ENCODE results near the gene PCBP3. TPM values are rescaled to one million over a fixed set of nuclear protein-coding genes. Genes with fewer than 3 reads are reported as not detected.
"Not testable (repeated sequence)": the region's sequence is repeated elsewhere in the genome, so short reads cannot be mapped to it uniquely, and the experiment has no call there.

Gene PCBP3
- total RNA-seq, 2 experiments from 2014 or later, result 3.4 to 3.9 TPM

DNA sequence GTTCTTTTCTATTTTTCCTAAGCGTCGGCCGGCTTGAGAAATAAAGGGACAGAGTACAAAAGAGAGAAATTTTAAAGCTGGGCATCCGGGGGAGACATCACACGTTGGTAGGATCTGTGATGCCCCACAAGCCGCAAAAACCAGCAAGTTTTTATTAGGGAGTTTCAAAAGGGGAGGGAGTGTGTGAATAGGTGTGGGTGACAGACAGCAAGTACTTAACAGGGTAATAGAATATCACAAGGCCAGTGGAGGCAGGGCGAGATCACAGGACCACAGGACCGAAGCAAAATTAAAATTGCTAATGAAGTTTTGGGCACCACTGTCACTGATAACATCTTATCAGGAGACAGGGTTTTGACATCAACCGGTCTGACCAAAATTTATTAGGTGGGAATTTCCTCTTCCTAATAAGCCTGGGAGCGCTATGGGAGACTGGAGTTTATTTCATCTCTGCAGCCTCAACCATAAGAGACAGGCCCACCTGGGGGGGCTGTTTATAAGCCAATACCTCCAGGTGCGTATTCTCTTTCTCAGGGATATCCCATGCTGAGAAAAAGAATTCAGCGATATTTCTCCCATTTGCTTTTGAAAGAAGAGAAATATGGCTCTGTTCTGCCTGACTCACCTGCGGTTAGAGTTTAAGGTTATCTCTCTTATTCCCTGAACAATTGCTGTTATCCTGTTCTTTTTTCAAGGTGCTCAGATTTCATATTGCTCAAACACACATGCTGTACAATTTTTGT, 332.3 kb downstream of the PCBP3 start:
- H3K4me1 Mint-ChIP-seq, result peaks cover 16% of the 10 kb centered on the region
- CTCF ChIA-PET; H3K4me3 Mint-ChIP-seq; H3K27ac Mint-ChIP-seq; H3K36me3 Mint-ChIP-seq (ENCODE audit: low read depth); H3K9me3 Mint-ChIP-seq; DNase-seq; POLR2A ChIA-PET: not testable (repeated sequence)
- peaks cover 29% of the 10 kb centered on the region for H3K27me3 Mint-ChIP-seq

DNA sequence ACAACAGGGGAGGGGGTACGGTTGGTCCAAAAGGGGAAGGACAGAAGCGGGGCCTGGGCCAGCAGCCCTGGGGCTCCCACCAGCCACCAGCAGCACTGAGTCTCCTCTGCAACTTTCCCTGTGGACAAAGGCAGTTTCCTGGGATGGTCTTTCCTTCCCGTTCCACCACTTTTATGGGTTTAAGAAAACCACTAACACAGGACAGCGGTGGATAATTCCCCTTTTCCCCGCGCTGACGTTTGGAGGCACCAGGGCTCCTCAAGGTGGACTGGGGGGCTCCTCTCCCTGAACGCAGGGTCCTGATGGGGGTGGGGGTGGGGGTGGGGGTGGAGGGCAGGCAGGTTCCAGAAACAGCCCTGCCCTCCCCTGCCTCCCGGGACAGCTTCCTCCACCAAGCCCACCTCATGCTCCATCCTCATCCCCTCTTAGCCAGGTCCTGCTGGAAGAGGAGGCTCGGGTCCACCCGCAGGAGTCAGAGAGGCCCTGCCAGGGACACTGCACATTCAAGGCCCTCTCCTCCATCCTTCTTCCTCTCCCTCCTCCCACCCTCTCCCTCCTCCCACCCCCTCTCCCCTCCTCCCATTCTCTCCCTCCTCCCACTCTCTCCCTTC, 333.3 kb downstream of the PCBP3 start:
- POLR2A ChIA-PET, result no interaction called here

GRCh38 chr21:45977396-45977795, 333.9 kb downstream of the PCBP3 start:
- peaks cover 16% of the 10 kb centered on the region for H3K4me1 Mint-ChIP-seq
- H3K27me3 Mint-ChIP-seq, result peaks cover 29% of the 10 kb centered on the region
- POLR2A ChIA-PET, result no interaction called here
- H3K9me3 Mint-ChIP-seq, result no peaks in the 10 kb centered on the region
- CTCF ChIA-PET, result no interaction called here
- DNase-seq, result no peak
- no peak overlapping the region for H3K27ac Mint-ChIP-seq
- H3K4me3 Mint-ChIP-seq, result no peak overlapping the region
- H3K36me3 Mint-ChIP-seq (ENCODE audit: low read depth), result no peaks in the 10 kb centered on the region

More for the DNA sequence above, 333.3 kb downstream of the PCBP3 start:
- H3K4me1 Mint-ChIP-seq, result peaks cover 16% of the 10 kb centered on the region
- no peaks in the 10 kb centered on the region for H3K36me3 Mint-ChIP-seq (ENCODE audit: low read depth)
- CTCF ChIA-PET, result no interaction called here
- no peak overlapping the region for H3K27ac Mint-ChIP-seq
- H3K27me3 Mint-ChIP-seq, result peaks cover 29% of the 10 kb centered on the region
- H3K4me3 Mint-ChIP-seq, result no peak overlapping the region
- H3K9me3 Mint-ChIP-seq, result no peaks in the 10 kb centered on the region
- DNase-seq, result no peak

DNA sequence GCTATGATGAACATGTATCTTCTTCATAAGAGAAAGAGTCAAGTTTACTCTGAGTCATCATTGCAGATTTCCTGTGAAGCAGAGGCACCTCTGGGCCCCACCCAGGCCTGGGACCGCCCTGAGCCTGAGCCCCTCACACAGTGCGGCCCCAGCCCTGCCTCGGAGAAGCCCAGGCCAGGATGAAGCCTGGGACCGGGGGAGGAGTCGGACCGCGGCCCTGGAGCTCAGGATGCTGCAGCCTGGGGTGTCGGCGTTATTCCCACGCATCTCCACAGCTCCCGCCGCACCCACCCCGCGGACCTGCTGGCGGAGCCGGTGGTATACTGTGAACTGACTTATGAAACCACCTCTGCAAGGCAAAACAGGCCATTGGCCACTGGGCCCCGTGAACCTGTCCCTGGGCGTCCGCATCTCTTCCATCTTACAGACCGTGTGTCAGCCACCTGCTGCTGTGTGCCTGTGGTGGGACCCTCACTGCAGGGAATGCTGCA, 335.7 kb downstream of the PCBP3 start:
- H3K9me3 Mint-ChIP-seq, result no peaks in the 10 kb centered on the region
- peaks cover 23% of the 10 kb centered on the region for H3K27me3 Mint-ChIP-seq
- DNase-seq, result no peak
- POLR2A ChIA-PET, result no interaction called here
- H3K4me3 Mint-ChIP-seq, result no peak overlapping the region
- no peaks in the 10 kb centered on the region for H3K36me3 Mint-ChIP-seq (ENCODE audit: low read depth)
- CTCF ChIA-PET, result interaction anchor here (0.8 to 1.4 kb wide), 2 partner anchors 9 to 163 kb away, joined by 3 to 4 read pairs; no protein-coding TSS in a partner anchor
- H3K27ac Mint-ChIP-seq, result no peak overlapping the region
- peaks cover 10% of the 10 kb centered on the region for H3K4me1 Mint-ChIP-seq

GRCh38 chr21:45979651-45980050, 336.1 kb downstream of the PCBP3 start:
- H3K4me1 Mint-ChIP-seq, result peaks cover 10% of the 10 kb centered on the region
- H3K27me3 Mint-ChIP-seq, result peaks cover 18% of the 10 kb centered on the region
- no peak overlapping the region for H3K4me3 Mint-ChIP-seq
- ChIA-PET CTCF (interaction anchor here (1.4 kb wide), 1 partner anchor 10 kb away, joined by 4 read pairs; no protein-coding TSS in a partner anchor), POLR2A (interaction anchor here (0.7 kb wide), 1 partner anchor 93 kb away, joined by 3 read pairs; no protein-coding TSS in a partner anchor)
- H3K36me3 Mint-ChIP-seq (ENCODE audit: low read depth), result no peaks in the 10 kb centered on the region
- H3K27ac Mint-ChIP-seq, result no peak overlapping the region
- no peak for DNase-seq
- H3K9me3 Mint-ChIP-seq, result no peaks in the 10 kb centered on the region

- H3K4me3 Mint-ChIP-seq, result no peak overlapping the region
- H3K27ac Mint-ChIP-seq, result no peak overlapping the region
- POLR2A ChIA-PET, result interaction anchor here (0.7 kb wide), 1 partner anchor 94 kb away, joined by 3 read pairs; no protein-coding TSS in a partner anchor
- H3K4me1 Mint-ChIP-seq, result peaks cover 10% of the 10 kb centered on the region
- CTCF ChIA-PET, result no interaction called here
- H3K9me3 Mint-ChIP-seq, result no peaks in the 10 kb centered on the region
- peaks cover 15% of the 10 kb centered on the region for H3K27me3 Mint-ChIP-seq
- H3K36me3 Mint-ChIP-seq (ENCODE audit: low read depth), result no peaks in the 10 kb centered on the region
- no peak for DNase-seq
These were observed 336.7 kb downstream of the PCBP3 start for GRCh38 chr21:45980271-45980670.

DNA sequence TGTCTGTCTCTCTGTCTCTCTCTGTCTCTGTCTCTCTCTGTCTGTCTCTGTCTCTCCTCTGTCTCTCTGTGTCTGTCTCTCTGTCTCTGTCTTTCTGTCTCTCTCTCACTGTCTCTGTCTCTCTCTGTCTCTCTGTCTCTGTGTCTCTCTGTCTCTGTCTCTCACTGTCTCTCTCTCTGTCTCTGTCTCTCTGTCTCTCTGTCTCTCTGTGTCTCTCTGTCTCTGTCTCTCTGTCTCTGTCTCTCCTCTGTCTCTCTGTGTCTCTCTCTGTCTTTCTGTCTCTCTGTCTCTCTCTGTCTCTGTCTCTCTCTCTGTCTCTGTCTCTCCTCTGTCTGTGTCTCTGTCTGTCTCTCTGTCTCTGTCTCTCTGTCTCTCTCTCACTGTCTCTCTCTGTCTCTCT, 337.2 kb downstream of the PCBP3 start:
- Mint-ChIP-seq H3K27me3 (peaks cover 10% of the 10 kb centered on the region), H3K9me3 (no peaks in the 10 kb centered on the region)

GRCh38 chr21:45981151-45982091, 337.9 kb downstream of the PCBP3 start, which contains the start of gene COL6A1:
TSS of gene COL6A1 (plus strand) at chr21:45981770. CDS start at chr21:45981851, 81 bp downstream.
- ChIA-PET POLR2A (no interaction called here), CTCF (no interaction called here)
- H3K27ac Mint-ChIP-seq, result no peak within 1 kb of the TSS
- peaks cover 4% of the 10 kb centered on the region for H3K27me3 Mint-ChIP-seq
- H3K9me3 Mint-ChIP-seq, result no peaks in the 10 kb centered on the region
- peak; percentile 48 for DNase-seq
- H3K4me3 Mint-ChIP-seq, result no peak within 1 kb of the TSS
- peaks cover 6% of the 10 kb centered on the region for H3K4me1 Mint-ChIP-seq
- H3K36me3 Mint-ChIP-seq (ENCODE audit: low read depth), result no peaks in the 10 kb centered on the region

More for the DNA sequence above, 337.2 kb downstream of the PCBP3 start:
- ChIA-PET CTCF (no interaction called here), POLR2A (no interaction called here)
- Mint-ChIP-seq H3K36me3 (ENCODE audit: low read depth) (no peaks in the 10 kb centered on the region), H3K27ac (no peak overlapping the region), H3K4me3 (no peak overlapping the region), H3K4me1 (peaks cover 8% of the 10 kb centered on the region)
- DNase-seq, result no peak

DNA sequence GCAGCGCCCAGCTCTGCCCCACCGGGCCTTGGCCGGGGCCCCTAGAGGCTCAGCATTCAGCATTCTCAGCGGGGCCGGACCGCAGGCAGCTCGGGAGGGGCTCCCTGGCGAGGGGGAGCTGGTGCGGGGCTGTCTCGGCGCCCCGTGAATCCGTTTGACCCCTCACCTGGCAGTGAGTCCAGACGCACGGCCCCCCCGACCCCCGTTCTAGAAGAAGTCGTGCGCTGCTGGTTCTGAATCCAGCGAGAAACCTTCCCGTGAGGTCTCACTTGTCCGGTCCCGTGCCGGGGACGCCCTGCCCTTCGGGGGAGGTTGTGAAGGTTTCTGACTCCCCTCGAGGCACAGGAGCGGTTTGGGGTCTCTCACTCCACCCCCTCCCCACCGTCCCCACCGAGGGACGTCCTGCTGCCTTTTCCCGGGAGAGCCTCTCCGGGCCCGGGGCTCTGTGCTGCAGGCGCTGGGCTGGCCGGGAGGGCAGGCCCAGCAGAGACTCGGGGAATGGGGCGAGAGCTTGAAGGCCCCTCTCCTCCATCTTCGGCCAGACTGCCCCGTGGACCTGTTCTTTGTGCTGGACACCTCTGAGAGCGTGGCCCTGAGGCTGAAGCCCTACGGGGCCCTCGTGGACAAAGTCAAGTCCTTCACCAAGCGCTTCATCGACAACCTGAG, 338.7 kb downstream of the PCBP3 start:
- Mint-ChIP-seq H3K27me3 (peaks cover 4% of the 10 kb centered on the region), H3K36me3 (ENCODE audit: low read depth) (no peaks in the 10 kb centered on the region), H3K4me3 (no peak overlapping the region), H3K9me3 (no peaks in the 10 kb centered on the region), H3K27ac (no peak overlapping the region), H3K4me1 (peaks cover 6% of the 10 kb centered on the region)
- ChIA-PET POLR2A (no interaction called here), CTCF (no interaction called here)
- DNase-seq, result no peak

- POLR2A ChIA-PET, result no interaction called here
- Mint-ChIP-seq H3K4me1 (peaks cover 6% of the 10 kb centered on the region), H3K27ac (no peak overlapping the region), H3K4me3 (no peak overlapping the region), H3K27me3 (peaks cover 4% of the 10 kb centered on the region), H3K36me3 (ENCODE audit: low read depth) (no peaks in the 10 kb centered on the region), H3K9me3 (no peaks in the 10 kb centered on the region)
- CTCF ChIA-PET, result no interaction called here
- DNase-seq, result no peak
These were observed 339.5 kb downstream of the PCBP3 start for GRCh38 chr21:45982758-45983648.

DNA sequence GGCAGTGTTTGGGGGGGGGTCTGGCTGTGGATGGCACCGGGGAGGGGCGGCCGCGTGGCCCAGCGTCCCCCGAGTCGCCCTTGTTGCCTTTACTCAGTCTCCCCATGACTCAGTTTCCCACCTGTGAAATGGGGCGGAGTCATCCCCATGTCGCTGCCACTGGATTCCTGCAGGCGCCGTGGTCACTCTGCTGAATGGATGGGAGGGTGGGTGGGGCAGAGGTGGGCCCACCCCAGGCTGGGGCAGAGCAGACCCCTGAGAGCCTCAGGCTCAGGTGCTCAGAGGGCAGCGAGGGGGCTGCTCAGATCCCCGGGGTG, 340.1 kb downstream of the PCBP3 start:
- no peak overlapping the region for H3K4me3 Mint-ChIP-seq
- H3K27me3 Mint-ChIP-seq, result peaks cover 2% of the 10 kb centered on the region
- no peak for DNase-seq
- no peak overlapping the region for H3K27ac Mint-ChIP-seq
- no peaks in the 10 kb centered on the region for H3K9me3 Mint-ChIP-seq
- no peaks in the 10 kb centered on the region for H3K36me3 Mint-ChIP-seq (ENCODE audit: low read depth)
- H3K4me1 Mint-ChIP-seq, result peaks cover 3% of the 10 kb centered on the region
- CTCF ChIA-PET, result no interaction called here
- POLR2A ChIA-PET, result no interaction called here

- ChIA-PET CTCF (no interaction called here), POLR2A (no interaction called here)
- H3K4me3 Mint-ChIP-seq, result no peak overlapping the region
- no peaks in the 10 kb centered on the region for H3K9me3 Mint-ChIP-seq
- H3K4me1 Mint-ChIP-seq, result peaks cover 3% of the 10 kb centered on the region
- H3K27me3 Mint-ChIP-seq, result peaks cover 2% of the 10 kb centered on the region
- DNase-seq, result no peak
- H3K36me3 Mint-ChIP-seq (ENCODE audit: low read depth), result no peaks in the 10 kb centered on the region
- no peak overlapping the region for H3K27ac Mint-ChIP-seq
These were observed 340.5 kb downstream of the PCBP3 start for GRCh38 chr21:45983981-45984551.
